HepG2 (cell line): ENCODE measurements around the gene CHKB. TPM values are rescaled to one million over a fixed set of nuclear protein-coding genes. Genes with fewer than 3 reads are reported as not detected.
A peak's percentile ranks its signal among the peaks of the same experiment; 100 is the strongest.

Source experiments
- ATAC-seq: fragments of 200-7000 bp; cut with Tn5 transposase; 3 replicates; pipeline ENCODE4 v1.9.1; 2020; ENCODE audit warnings: mild to moderate bottlenecking, moderate library complexity
- BruUV-seq: library from RNA; stranded (reverse); fragments of 400-500 nt; replicated peaks from 2 replicates; lab custom pipeline; 2021; lab: Mats Ljungman, UMichigan
- CTCF ChIA-PET: fragments of 300-600 bp; formaldehyde crosslinking; extraction: SDS; loops from one replicate; lab custom pipeline; 2021; ENCODE audit warnings: low total read pairs, inconsistent platforms, low intra/inter-chr PET ratio; lab: Yijun Ruan, JAX
- POLR2A ChIA-PET: fragments of 350-600 bp; sonication (Branson Sonifier 250); formaldehyde crosslinking; loops from one replicate; lab custom pipeline; 2020; ENCODE audit warnings: antibody characterized with exemption, inconsistent platforms; lab: Yijun Ruan, JAX
- DNase-seq: peaks from one replicate; pipeline ENCODE4 v3.0.0-alpha.2; 2015; ENCODE audit warnings: low spot score
- FAIRE-seq: peaks from 3 replicates; lab custom pipeline; 2011; peaks lifted over from hg19 to GRCh38; lab: Jason Lieb, UNC
- H2AFZ ChIP-seq: one replicate; pipeline ENCODE4 v1.6.1; 2011; ENCODE audit warnings: low read length, inconsistent platforms
- H3K27ac ChIP-seq: fragments of 300-600 bp; 3 replicates; pipeline ENCODE4 v1.8.0; 2011; ENCODE audit warnings: mixed run types, mild to moderate bottlenecking, mixed read lengths, low read length, inconsistent platforms; ENCODE audit not compliant: insufficient read depth; ENCODE audit errors: extremely low read length
- H3K27me3 ChIP-seq, 2 experiments: fragments of 200-600 bp in 1 of 2; 2 replicates in 1 of 2; 3 replicates in 1 of 2; pipeline versions ENCODE4 v1.6.0 to v1.8.0; 2011; ENCODE audit warnings: low read length in 2 of 2, mild to moderate bottlenecking in 2 of 2, moderate library complexity in 2 of 2, inconsistent platforms in 1 of 2; ENCODE audit not compliant: insufficient read depth in 2 of 2, control insufficient read depth in 1 of 2
- H3K36me3 ChIP-seq, 2 experiments: fragments of 200-600 bp in 1 of 2; replicated peaks in 1 of 2; 2 replicates in 1 of 2; 3 replicates in 1 of 2; pipeline versions ENCODE4 v1.5.1 to v1.8.0; 2011; ENCODE audit warnings: low read length in 2 of 2, inconsistent platforms in 1 of 2; ENCODE audit not compliant: insufficient read depth in 2 of 2, control insufficient read depth in 1 of 2
- H3K4me1 ChIP-seq: 2 replicates; pipeline ENCODE4 v1.5.1; 2012; ENCODE audit warnings: low read length, inconsistent platforms; ENCODE audit not compliant: insufficient read depth
- H3K4me2 ChIP-seq: 2 replicates; pipeline ENCODE4 v1.6.0; 2011; ENCODE audit warnings: low read depth, low read length, inconsistent platforms
- H3K4me3 ChIP-seq, 3 experiments: fragments of 200-600 bp in 1 of 3; sonication (generic), shearing (Covaris generic) in 1 of 3; replicated peaks in 1 of 3; 2 replicates each; pipeline ENCODE4 v1.5.1; 2011 to 2016; ENCODE audit warnings: low read length in 3 of 3, inconsistent platforms in 2 of 3, low read depth in 2 of 3, mild to moderate bottlenecking in 2 of 3, control low read depth in 1 of 3, mixed read lengths in 1 of 3; ENCODE audit not compliant: insufficient read depth in 1 of 3
- H3K79me2 ChIP-seq: one replicate; pipeline ENCODE4 v1.6.1; 2011; ENCODE audit warnings: low read length, inconsistent platforms; ENCODE audit not compliant: insufficient read depth
- H3K9ac ChIP-seq: 2 replicates; pipeline ENCODE4 v1.6.0; 2011; ENCODE audit warnings: mild to moderate bottlenecking, low read depth, low read length, inconsistent platforms; ENCODE audit not compliant: insufficient read depth
- H3K9me3 ChIP-seq: 2 replicates; pipeline ENCODE4 v1.5.1; 2012; ENCODE audit warnings: mild to moderate bottlenecking, low read length
- H4K20me1 ChIP-seq: 2 replicates; pipeline ENCODE4 v1.6.0; 2011; ENCODE audit warnings: inconsistent platforms, mild to moderate bottlenecking, low read length, moderate library complexity; ENCODE audit not compliant: insufficient read depth
- WGBS: methylation state at CpG from one replicate; pipeline ENCODE4 v1.1.6; 2017; ENCODE audit warnings: low lambda C conversion rate; 5-methylcytosine and 5-hydroxymethylcytosine counted together
- in situ Hi-C: cut with HindIII; loops from 2 replicates; pipeline ENCODE4 v1.10.0; 2017; ENCODE audit warnings: low pct_unique_long_range_greater_than_20kb; ENCODE audit not compliant: extremely low pct_ligation_motif_present
- intact Hi-C: fragments of 100-400 bp; cut with micrococcal nuclease; formaldehyde crosslinking; loops from one replicate; pipeline ENCODE4 v1.10.0; 2022; ENCODE audit not compliant: unreplicated experiment
- polyA plus RNA-seq, 8 experiments: library from polyadenylated mRNA; depleted of rRNA in 3 of 8; stranded (reverse) in 7 of 8; unstranded in 1 of 8; fragments of >200 nt; fragmentation: Illumina TruSeq in 4 of 8; extraction: Trizol in 4 of 8; gene quantifications; 2 replicates each; pipeline versions ENCODE4 v1.2.1 to v1.2.3, GENCODE V29; 2011 to 2016; ENCODE audit warnings: low read depth in 4 of 8, missing spikeins in 1 of 8, mixed read lengths in 1 of 8; ENCODE audit not compliant: insufficient read depth in 1 of 8
- total RNA-seq, 5 experiments: library from RNA; depleted of rRNA; stranded (reverse); fragments of >200 nt; fragmentation: Illumina TruSeq; extraction: Trizol; gene quantifications; 2 replicates each; pipeline ENCODE4 v1.2.3, GENCODE V29; 2016; ENCODE audit warnings: low read depth in 1 of 5
- TF ChIP-seq, protein P1 (sequence below): sonication (generic); formaldehyde crosslinking; IDR thresholded peaks from 2 replicates; pipeline ENCODE4 v1.4.0; 2020; ENCODE audit warnings: missing genetic modification reagents, borderline replicate concordance
- TF ChIP-seq, protein P2 (sequence below): sonication (generic); formaldehyde crosslinking; IDR thresholded peaks from 2 replicates; pipeline ENCODE4 v1.4.0; 2020; ENCODE audit warnings: mild to moderate bottlenecking, low read depth, missing genetic modification reagents
- TF ChIP-seq, protein P3 (sequence below): sonication (generic); formaldehyde crosslinking; IDR thresholded peaks from 2 replicates; pipeline ENCODE4 v1.4.0; 2020; ENCODE audit warnings: missing genetic modification reagents
- TF ChIP-seq, protein P4 (sequence below): sonication (generic); formaldehyde crosslinking; IDR thresholded peaks from 2 replicates; pipeline ENCODE4 v1.5.0; 2020; ENCODE audit warnings: mild to moderate bottlenecking, missing genetic modification reagents, borderline replicate concordance

CHKB gene
- total and polyA plus RNA-seq, 2 of the 13 experiments (the other 11 are each of a cell fraction or from before 2014, with no cell fraction given), result 24.5 to 42.7 TPM

DNA sequence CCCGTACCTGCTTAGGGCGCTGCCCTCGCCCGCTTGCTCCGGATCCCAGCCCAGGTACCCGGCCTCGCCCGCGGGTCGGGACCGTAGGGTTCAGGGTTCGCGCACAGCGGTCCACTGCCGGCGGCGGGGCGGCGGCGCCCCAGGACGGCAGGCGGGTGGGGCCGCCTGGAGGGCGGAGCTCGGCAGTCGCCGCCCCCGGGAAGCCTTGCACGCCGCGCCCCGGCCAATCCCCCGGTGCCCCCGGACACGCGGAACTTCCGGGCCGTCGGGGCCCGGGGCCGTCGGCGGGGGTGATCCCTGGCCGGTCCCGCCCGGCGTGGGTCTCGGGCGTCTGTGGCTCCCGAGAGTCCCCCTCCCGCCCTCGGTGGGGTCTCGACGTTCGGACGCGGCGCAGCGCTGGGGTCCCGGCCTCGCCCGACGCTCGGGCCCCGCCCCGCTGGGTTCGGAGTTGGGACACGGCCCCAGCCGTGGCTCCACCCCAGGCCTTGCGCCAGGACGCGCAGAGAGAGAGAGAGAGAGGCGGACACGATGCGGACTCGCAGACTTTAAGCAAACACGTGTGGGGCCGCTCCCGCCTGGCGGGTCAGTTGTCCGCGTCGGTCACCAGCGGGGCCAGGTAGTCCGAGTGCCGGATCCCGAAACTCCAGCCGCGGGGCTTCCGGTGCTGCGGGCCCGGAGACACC is 52.6 kb downstream of the CHKB start, which contains the start of gene TYMP:
TSS of gene TYMP (minus strand) at position 116 of the 683 bp plus-strand sequence. CDS start 303 bp downstream, outside the sequence.
- peaks cover 3% of the 10 kb centered on the region for H3K79me2 ChIP-seq
- H3K4me1 ChIP-seq, result peaks cover 74% of the 10 kb centered on the region
- WGBS, result 4% methylated on average over 10 of the region's 92 CpGs
- peak; percentile 39 for ATAC-seq
- POLR2A ChIA-PET, result interaction anchor here (1.0 to 1.9 kb wide), 10 partner anchors 8 to 170 kb away, joined by 3 to 10 read pairs (median 4); partner anchors contain the start of genes CHKB, KLHDC7B, LMF2 and NCAPH2
- H3K27me3 ChIP-seq, result 0 out of 5 replicates have a peak, but pooled peaks cover 0 to 6% of the 10 kb centered on the region in 2 experiments
- peak; percentile 74 for DNase-seq
- H2AFZ ChIP-seq, result no peak within 1 kb of the TSS
- H3K4me2 ChIP-seq, result peak within 1 kb of the TSS; percentile 84
- in situ Hi-C loops (loop anchor here (5.0 kb wide), 1 partner anchor 37 kb away; no protein-coding TSS in a partner anchor), intact Hi-C loops (loop anchor here (5.0 kb wide), 1 partner anchor 32 kb away; the partner anchor contains the start of gene SYCE3)
- TSS peak; percentile 21 for BruUV-seq
- H3K9me3 ChIP-seq, result no peaks in the 10 kb centered on the region
- peak within 1 kb of the TSS; percentile 73 for H3K9ac ChIP-seq
- H3K27ac ChIP-seq, result peak within 1 kb of the TSS; percentile 74
- FAIRE-seq, result no peak
- no peaks in the 10 kb centered on the region for H4K20me1 ChIP-seq
- no peaks in the 10 kb centered on the region for H3K36me3 ChIP-seq
- CTCF ChIA-PET, result no interaction called here
- H3K4me3 ChIP-seq, result peak within 1 kb of the TSS; percentile 58 to 83 (median 74); a peak in 5 of 6 replicates
- TF ChIP-seq, protein P1, sequence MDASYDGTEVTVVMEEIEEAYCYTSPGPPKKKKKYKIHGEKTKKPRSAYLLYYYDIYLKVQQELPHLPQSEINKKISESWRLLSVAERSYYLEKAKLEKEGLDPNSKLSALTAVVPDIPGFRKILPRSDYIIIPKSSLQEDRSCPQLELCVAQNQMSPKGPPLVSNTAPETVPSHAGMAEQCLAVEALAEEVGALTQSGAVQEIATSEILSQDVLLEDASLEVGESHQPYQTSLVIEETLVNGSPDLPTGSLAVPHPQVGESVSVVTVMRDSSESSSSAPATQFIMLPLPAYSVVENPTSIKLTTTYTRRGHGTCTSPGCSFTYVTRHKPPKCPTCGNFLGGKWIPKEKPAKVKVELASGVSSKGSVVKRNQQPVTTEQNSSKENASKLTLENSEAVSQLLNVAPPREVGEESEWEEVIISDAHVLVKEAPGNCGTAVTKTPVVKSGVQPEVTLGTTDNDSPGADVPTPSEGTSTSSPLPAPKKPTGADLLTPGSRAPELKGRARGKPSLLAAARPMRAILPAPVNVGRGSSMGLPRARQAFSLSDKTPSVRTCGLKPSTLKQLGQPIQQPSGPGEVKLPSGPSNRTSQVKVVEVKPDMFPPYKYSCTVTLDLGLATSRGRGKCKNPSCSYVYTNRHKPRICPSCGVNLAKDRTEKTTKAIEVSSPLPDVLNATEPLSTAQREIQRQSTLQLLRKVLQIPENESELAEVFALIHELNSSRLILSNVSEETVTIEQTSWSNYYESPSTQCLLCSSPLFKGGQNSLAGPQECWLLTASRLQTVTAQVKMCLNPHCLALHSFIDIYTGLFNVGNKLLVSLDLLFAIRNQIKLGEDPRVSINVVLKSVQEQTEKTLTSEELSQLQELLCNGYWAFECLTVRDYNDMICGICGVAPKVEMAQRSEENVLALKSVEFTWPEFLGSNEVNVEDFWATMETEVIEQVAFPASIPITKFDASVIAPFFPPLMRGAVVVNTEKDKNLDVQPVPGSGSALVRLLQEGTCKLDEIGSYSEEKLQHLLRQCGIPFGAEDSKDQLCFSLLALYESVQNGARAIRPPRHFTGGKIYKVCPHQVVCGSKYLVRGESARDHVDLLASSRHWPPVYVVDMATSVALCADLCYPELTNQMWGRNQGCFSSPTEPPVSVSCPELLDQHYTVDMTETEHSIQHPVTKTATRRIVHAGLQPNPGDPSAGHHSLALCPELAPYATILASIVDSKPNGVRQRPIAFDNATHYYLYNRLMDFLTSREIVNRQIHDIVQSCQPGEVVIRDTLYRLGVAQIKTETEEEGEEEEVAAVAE (CRISPR knock-in tag), result no peak
- TF ChIP-seq, protein P2, sequence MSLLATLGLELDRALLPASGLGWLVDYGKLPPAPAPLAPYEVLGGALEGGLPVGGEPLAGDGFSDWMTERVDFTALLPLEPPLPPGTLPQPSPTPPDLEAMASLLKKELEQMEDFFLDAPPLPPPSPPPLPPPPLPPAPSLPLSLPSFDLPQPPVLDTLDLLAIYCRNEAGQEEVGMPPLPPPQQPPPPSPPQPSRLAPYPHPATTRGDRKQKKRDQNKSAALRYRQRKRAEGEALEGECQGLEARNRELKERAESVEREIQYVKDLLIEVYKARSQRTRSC (CRISPR knock-in tag), result no peak; the same call in 1 of the 2 replicates
- TF ChIP-seq, protein P3, sequence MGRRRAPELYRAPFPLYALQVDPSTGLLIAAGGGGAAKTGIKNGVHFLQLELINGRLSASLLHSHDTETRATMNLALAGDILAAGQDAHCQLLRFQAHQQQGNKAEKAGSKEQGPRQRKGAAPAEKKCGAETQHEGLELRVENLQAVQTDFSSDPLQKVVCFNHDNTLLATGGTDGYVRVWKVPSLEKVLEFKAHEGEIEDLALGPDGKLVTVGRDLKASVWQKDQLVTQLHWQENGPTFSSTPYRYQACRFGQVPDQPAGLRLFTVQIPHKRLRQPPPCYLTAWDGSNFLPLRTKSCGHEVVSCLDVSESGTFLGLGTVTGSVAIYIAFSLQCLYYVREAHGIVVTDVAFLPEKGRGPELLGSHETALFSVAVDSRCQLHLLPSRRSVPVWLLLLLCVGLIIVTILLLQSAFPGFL, result peak; percentile 83; the same call in 1 of the 2 replicates
- TF ChIP-seq, protein P4, sequence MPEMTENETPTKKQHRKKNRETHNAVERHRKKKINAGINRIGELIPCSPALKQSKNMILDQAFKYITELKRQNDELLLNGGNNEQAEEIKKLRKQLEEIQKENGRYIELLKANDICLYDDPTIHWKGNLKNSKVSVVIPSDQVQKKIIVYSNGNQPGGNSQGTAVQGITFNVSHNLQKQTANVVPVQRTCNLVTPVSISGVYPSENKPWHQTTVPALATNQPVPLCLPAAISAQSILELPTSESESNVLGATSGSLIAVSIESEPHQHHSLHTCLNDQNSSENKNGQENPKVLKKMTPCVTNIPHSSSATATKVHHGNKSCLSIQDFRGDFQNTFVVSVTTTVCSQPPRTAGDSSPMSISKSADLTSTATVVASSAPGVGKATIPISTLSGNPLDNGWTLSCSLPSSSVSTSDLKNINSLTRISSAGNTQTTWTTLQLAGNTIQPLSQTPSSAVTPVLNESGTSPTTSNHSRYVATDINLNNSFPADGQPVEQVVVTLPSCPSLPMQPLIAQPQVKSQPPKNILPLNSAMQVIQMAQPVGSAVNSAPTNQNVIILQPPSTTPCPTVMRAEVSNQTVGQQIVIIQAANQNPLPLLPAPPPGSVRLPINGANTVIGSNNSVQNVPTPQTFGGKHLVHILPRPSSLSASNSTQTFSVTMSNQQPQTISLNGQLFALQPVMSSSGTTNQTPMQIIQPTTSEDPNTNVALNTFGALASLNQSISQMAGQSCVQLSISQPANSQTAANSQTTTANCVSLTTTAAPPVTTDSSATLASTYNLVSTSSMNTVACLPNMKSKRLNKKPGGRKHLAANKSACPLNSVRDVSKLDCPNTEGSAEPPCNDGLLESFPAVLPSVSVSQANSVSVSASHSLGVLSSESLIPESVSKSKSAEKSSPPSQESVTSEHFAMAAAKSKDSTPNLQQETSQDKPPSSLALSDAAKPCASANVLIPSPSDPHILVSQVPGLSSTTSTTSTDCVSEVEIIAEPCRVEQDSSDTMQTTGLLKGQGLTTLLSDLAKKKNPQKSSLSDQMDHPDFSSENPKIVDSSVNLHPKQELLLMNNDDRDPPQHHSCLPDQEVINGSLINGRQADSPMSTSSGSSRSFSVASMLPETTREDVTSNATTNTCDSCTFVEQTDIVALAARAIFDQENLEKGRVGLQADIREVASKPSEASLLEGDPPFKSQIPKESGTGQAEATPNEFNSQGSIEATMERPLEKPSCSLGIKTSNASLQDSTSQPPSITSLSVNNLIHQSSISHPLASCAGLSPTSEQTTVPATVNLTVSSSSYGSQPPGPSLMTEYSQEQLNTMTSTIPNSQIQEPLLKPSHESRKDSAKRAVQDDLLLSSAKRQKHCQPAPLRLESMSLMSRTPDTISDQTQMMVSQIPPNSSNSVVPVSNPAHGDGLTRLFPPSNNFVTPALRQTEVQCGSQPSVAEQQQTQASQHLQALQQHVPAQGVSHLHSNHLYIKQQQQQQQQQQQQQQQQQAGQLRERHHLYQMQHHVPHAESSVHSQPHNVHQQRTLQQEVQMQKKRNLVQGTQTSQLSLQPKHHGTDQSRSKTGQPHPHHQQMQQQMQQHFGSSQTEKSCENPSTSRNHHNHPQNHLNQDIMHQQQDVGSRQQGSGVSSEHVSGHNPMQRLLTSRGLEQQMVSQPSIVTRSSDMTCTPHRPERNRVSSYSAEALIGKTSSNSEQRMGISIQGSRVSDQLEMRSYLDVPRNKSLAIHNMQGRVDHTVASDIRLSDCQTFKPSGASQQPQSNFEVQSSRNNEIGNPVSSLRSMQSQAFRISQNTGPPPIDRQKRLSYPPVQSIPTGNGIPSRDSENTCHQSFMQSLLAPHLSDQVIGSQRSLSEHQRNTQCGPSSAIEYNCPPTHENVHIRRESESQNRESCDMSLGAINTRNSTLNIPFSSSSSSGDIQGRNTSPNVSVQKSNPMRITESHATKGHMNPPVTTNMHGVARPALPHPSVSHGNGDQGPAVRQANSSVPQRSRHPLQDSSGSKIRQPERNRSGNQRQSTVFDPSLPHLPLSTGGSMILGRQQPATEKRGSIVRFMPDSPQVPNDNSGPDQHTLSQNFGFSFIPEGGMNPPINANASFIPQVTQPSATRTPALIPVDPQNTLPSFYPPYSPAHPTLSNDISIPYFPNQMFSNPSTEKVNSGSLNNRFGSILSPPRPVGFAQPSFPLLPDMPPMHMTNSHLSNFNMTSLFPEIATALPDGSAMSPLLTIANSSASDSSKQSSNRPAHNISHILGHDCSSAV (CRISPR knock-in tag), result no peak
